DND-41 (cell line): Measurements from ENCODE around the gene TGM6.

Source experiments
- CTCF ChIP-seq: IDR thresholded peaks from 2 replicates; pipeline ENCODE4 v1.5.1; 2012; ENCODE audit warnings: borderline replicate concordance, low read length, moderate library complexity, mild to moderate bottlenecking; ENCODE audit not compliant: poor library complexity, severe bottlenecking; ENCODE audit errors: extremely low read depth
- EZH2 ChIP-seq: IDR thresholded peaks from 3 replicates; pipeline ENCODE4 v1.6.1; 2012; ENCODE audit warnings: borderline replicate concordance, low read depth, mild to moderate bottlenecking, moderate library complexity, low read length, inconsistent platforms; ENCODE audit not compliant: severe bottlenecking

DNA sequence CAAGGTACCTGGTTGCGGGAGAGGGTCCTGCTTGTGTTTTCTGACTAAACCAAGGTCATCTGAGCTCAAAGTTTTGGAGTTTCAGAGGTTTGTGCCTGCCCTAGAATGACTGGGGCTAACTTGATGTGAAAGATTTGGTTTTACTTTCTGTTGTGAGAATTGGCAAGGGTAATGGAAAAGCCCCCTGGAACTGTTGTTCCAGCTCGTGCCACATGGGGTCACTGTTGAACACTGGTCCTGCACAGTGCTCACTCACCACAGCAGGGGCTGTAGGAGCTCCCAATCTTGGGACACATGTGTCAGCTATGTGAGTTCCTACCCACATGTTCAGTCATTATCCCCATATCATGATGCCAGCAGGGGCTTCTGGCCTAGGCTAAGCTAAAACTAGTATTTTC is 6.5 kb downstream of the TGM6 start:
- TF ChIP-seq CTCF (peak; percentile 81), EZH2 (no peak)
